Activated naive CD4-positive, alpha-beta T cell treated with Interleukin-2 at 50 U/mL for 16 hours (primary cell): ENCODE data around the gene PSEN2.
A peak's percentile ranks its signal among the peaks of the same experiment; 100 is the strongest.
"Not testable (repeated sequence)": the region's sequence is repeated elsewhere in the genome, so short reads cannot be mapped to it uniquely, and the experiment has no call there.

Experiments
- DNase-seq: peaks from one replicate; pipeline ENCODE4 v3.0.0-alpha.2; 2020

The PSEN2 gene

DNA sequence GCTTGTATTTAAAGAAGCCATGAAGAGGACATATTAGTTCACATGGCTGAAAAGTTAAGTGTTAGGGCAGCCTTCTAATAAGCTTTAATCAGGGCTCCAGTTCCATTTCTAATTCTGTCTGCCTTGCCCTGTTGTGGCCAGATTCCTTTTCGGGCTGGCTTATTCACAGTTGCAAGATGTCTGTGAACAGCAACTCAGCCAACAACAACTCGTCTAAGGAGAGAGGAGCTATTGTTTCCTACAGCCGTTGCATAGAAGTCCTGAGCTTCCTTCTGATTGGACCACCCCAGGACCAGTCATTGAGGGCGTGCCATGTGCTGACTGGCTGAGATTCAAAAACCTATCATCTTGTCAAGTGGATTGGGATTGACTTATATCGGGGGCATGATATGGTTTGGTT lies 51.1 kb downstream of the PSEN2 start:
- DNase-seq = no peak

DNA sequence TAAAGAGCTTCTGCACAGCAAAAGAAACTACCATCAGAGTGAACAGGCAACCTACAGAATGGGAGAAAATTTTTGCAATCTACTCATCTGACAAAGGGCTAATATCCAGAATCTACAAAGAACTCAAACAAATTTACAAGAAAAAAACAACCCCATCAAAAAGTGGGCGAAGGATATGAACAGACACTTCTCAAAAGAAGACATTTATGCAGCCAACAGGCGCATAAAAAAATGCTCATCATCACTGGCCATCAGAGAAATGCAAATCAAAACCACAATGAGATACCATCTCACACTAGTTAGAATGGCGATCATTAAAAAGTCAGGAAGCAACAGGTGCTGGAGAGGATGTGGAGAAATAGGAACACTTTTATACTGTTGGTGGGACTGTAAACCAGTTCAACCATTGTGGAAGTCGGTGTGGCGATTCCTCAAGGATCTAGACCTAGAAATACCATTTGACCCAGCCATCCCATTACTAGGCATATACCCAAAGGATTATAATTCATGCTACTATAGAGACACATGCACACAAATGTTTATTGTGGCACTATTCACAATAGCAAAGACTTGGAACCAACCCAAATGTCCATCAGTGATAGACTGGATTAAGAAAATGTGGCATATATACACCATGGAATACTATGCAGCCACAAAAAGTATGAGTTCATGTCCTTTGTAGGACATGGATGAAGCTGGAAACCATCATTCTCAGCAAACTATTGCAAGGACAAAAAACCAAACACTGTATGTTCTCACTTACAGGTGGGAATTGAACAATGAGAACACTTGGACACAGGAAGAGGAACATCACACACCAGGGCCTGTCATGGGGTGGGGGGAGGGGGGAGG lies 59.1 kb downstream of the PSEN2 start:
- DNase-seq = not testable (repeated sequence)

DNA sequence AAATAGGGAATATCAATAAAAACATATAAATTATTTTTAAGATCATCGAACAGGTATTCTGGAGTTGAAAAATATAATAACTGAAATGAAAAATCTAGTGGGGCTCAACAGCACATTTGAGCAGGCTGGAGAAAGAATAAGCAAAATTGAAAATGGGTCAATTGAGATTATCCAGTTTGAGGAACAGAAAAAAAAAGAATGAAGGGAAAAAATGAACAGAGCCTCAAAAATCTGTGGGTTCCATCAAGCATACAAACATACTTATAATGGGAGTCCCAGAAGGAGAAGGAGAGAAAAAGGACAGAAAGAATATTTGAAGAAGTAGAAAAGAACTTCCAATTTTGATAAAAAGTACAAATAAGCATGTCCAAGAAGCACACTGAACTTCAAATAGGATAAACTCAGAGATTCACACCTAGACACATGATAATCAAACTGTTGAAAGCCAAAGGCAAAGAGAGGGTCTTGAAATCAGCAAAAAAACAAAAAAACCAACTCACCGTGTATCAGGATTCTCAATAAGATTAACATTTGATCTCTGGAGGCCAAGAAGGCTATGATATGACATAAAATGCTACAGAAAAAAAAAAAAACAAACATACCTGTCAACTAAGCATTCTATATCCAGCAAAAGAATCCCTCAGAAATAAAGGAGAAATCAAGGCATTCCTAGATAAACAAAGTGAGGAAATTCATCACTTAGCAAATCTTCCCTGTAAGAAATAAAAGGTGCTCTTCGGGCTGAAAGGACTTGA lies 64.2 kb downstream of the PSEN2 start:
- no peak for DNase-seq

DNA sequence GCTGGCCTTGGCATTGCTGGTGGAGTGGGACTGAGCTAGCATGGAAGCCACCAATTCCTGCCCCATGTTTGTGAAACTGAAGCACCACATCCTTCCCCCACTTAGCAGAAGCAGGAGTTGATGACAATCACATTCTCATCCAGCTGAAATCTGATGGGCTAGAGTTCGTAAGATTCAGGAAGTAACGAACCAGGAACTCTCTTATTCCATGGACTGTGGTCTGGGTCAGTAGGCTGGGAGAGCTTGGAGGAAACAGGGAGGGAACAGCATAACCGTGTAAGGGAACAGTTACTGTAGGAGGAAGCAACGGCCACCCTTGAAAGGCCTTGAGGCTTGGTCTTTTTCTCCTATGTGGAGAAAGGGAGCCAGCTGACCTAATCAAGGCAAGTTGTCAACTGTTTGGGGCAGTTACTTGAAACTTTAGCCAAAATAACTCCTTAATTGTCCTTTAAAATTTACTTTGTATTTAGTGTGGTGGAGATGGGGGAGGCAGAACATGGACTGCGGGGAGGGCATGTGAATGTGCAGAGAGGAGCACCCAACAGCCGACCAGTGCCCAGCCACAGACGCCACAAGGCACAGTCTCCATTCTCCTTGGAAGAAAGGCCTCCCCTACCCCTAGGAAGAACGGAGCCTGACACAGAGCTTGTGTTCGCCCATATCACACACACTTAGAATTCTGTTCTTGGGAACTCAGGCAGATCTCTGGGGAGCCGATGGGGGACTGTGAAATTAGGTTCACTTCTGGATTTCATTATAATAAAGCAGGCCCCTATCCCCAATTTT lies 67.7 kb downstream of the PSEN2 start:
- no peak for DNase-seq

DNA sequence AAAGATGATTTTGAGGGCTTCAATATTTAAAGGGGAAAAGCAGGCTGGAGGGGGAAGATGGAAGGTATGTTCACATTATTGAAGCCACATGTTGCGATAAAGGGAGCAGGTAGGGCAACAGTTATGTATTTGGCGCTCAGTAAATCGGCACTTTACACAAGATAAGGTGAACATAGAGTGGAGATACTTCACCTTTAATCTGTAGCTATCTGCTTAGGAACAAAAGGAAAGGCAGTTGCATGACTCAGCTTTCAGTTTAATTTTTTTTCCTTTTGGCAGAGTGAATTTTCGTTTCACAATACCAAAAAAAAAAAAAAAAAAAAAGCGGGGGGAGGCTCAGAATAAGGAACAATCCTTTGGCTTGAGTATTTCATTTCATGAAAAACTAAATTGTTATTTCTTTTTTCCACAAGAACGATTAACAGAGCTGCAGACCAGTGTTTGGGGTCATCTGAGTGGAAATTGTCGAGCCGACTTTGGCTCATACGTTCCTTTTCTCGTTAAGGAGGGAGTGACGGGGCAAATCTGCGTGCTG lies 68.6 kb downstream of the PSEN2 start:
- DNase-seq = no peak

DNA sequence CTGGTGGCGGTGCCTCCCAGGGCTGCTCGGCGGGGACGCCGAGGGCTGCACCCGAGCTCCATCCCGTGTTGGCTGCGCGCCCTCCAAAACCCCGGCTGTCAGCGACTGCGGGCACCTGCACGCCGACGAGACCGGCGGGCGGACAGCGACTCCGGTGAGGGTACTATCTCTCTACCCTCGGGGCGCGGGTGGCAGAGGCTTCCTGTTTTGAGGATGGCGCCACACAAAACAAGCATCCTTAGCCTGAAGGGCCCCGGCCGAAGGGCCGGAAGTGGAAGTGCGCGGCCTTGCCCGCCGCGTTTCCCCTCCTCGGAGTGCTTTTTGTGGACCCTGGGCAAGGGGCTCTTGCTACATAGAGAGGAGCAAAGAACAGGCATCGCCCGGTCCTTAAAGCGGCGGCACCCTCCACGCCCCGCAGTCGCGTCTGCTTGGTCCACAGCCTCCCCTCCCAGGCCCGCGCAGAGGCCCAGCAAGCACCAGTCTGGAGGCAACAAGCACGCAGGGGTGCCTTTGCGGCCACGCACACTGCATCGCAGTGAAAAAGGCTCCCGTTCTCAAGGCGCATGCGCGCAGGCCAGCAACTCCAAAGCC lies 69.1 kb downstream of the PSEN2 start:
- peak; percentile 68 for DNase-seq

DNA sequence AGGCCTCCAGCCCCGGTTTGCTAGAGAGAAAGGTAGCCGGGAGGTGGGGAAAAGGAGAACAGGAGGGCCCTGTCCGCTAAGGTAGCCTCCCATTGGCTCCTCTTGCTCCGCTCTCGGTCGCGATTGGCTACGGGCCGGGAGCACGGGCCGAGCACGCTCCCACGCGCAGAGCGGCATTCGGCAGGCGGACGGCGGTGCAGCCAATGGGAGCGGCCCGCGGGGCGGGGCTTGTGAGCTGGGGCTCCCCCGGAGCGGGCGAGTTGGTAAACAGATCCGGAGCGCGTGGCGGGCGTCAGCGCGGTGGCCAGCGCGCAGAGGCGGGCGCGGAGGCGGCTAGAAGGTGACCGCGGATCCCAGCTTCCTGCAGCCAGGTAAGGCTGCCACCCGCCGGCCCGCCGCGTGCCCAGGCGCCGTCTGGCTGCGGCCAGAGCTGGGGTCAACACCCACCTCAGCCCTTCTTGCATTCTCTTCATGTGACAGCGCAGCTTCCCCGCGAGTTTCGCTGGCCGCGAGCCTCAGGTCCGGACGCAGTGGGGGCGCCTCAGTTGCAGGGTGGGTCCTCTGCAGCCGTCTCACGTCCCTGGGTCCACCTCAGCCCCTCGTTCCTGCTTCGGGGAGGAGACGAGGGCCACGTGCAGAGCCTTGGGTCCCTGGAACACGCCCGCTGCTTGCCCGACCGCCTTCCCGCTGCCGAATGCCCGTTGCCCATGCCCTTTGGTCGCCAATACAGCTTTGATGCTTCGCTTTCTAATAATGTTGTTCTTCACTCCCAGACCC lies 69.8 kb downstream of the PSEN2 start, which contains the start of gene COQ8A:
COQ8A (plus strand) TSS at position 266 of the 777 bp plus-strand sequence. CDS start 21,092 bp downstream, outside the sequence.
- peak; percentile 99 for DNase-seq

DNA sequence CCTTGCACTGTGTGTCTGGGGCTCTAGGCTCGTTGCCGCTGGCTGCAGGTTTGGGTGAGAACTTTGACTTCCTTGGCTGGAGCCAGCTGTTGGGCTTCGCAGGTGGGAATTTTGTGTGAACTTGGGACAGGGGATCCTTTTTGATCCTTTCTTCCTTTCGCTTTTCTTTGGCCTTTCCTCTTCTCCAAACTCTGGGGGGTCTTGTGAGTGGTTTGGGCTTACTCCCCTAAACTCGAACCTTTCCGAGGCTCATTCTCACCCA lies 70.3 kb downstream of the PSEN2 start:
- DNase-seq = no peak

DNA sequence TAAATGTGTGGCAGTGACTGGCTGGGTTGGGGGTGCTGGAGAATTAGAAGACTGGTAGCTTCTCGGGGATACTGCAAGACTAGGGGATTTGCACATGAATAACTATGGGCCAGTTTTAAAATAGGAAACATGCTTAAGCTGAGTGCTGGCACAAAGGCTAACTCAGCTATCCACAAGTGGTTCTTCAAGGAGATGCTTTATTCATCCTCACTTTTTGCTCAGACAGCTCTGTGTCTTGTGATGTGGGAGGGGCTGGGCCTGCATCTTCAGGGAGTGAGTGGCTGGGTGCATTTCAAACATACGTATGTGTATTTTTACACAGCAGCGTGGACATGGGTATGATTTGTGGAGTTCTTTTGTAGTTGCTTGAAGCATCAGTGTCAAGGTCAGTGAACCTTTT lies 72.0 kb downstream of the PSEN2 start:
- DNase-seq = no peak

DNA sequence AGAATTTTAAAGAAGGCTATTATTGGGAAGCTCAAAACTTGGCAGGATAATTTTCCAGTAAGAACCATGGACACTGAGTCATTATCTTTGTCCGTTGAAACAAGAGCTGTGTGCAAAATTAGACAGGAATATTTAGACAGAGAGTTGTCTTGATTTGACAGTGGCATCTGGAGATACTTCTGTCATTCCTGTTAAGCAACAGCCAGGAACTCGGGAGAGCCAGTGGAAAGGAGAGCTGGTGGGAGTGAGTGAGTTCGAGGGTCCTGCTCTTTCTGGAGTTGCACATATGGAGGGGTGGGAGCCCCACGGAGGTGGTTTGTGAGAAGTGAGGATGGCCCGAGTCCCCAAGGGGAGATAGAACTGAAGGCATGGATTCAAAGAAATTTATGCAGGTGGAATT lies 72.7 kb downstream of the PSEN2 start:
- no peak for DNase-seq

DNA sequence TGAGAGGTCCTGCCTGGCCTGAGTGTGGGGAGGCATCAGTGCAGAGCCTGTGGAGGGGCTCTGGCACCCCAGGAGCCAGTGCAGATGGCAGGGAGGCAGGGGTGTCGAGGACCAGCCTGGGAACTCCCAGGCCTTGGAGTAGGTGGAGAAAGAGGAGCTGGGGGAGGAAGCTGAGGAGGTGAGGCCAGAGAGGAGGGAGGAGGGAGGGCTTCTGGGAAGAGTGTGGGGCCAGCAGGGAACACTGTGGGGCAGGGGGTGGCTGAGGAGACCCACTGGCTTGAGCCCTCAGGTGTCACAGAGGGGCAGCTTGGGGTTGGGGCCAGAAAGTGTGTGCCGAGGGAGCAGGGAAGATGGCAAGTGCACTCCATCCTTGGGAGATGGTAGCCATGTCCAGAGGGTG lies 73.5 kb downstream of the PSEN2 start:
- DNase-seq = no peak

DNA sequence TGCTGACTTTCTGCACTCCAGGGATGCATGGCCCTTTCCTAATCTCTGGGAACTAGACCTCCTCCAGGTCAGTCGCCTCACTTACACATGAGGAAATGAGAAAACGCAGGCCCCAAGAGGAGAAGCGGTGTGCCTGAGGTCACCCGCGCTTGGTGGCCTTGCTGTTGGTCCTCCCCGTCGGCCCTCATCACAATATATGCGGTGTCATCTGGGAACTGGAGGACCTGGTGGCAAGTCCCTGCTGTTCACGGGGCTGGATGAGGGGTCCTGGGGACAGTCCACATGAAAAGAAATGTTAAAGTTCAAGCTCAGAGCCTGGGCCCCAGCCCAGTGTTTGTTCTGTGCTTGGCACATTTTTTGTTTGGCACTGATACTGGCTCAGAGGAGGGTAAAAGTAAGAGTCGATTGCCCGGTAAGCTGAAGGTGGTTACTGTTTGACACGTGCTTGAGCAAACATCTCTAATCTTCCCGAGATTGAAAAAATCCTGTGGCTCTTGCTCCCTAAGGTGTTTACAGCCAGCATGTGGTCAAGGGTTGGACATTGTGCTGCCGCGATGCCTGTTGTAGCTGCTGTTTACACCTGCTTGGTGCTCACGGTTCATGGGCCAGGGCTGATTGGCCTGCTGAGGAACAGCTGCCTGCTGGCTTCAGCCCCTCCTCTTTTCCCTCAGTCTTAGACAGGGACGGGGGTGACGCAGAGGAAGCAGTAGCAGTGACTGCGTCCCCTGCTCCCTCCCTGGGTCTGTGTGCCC lies 74.9 kb downstream of the PSEN2 start:
- no peak for DNase-seq
